ENCODE measurements around the gene DRAM1.

Gene DRAM1

GRCh38 chr12:101876861-101877805 is at the start of gene DRAM1 (continued):
- TF ChIP-seq REST (tag by site-specific recombination; IDR thresholded peaks at IDR 0.05) (no peak), PATZ1 (tag by site-specific recombination; IDR thresholded peaks at IDR 0.05) (peak; percentile 74), ZBTB21 (tag by site-specific recombination; IDR thresholded peaks at IDR 0.05) (peak; percentile 28; the same call in 1 of the 2 replicates), SP7 (tag by site-specific recombination; IDR thresholded peaks at IDR 0.05) (peak; percentile 79), ZFP37 (tag by site-specific recombination; IDR thresholded peaks at IDR 0.05) (peak; percentile 53; the same call in 1 of the 2 replicates), TCF7L2 (IDR thresholded peaks at IDR 0.05; ENCODE audit: borderline replicate concordance, low read depth, low read length) (no peak), ZNF366 (tag by site-specific recombination; conservative IDR thresholded peaks at IDR 0.05) (peak; percentile 80), ZNF544 (tag by site-specific recombination; IDR thresholded peaks at IDR 0.05) (no peak), ZNF10 (tag by site-specific recombination; IDR thresholded peaks at IDR 0.05) (no peak), SP3 (tag by site-specific recombination; IDR thresholded peaks at IDR 0.05) (peak; percentile 50), ZNF473 (tag by site-specific recombination; IDR thresholded peaks at IDR 0.05) (no peak), ZNF324 (tag by site-specific recombination; IDR thresholded peaks at IDR 0.05) (peak; percentile 72; the same call in 1 of the 2 replicates), PBX3 (CRISPR knock-in tag; IDR thresholded peaks at IDR 0.05) (peak; percentile 79), KLF7 (tag by site-specific recombination; IDR thresholded peaks at IDR 0.05; ENCODE audit: borderline replicate concordance) (0 out of 2 replicates have a peak, but pooled peaks have one; percentile 24), ZBTB8A (tag by site-specific recombination; IDR thresholded peaks at IDR 0.05) (peak; percentile 94), ZNF146 (tag by site-specific recombination; IDR thresholded peaks at IDR 0.05) (no peak), ZNF629 (tag by site-specific recombination; IDR thresholded peaks at IDR 0.05) (peak; percentile 78)
- TF ChIP-seq, protein P1, sequence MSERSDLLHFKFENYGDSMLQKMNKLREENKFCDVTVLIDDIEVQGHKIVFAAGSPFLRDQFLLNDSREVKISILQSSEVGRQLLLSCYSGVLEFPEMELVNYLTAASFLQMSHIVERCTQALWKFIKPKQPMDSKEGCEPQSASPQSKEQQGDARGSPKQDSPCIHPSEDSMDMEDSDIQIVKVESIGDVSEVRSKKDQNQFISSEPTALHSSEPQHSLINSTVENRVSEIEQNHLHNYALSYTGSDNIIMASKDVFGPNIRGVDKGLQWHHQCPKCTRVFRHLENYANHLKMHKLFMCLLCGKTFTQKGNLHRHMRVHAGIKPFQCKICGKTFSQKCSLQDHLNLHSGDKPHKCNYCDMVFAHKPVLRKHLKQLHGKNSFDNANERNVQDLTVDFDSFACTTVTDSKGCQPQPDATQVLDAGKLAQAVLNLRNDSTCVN (tag by site-specific recombination; optimal IDR thresholded peaks at IDR 0.05), result peak; percentile 88

Measured in HEK293 (cell line).